ENCODE measurements around the gene COLEC11.

Gene COLEC11

DNA sequence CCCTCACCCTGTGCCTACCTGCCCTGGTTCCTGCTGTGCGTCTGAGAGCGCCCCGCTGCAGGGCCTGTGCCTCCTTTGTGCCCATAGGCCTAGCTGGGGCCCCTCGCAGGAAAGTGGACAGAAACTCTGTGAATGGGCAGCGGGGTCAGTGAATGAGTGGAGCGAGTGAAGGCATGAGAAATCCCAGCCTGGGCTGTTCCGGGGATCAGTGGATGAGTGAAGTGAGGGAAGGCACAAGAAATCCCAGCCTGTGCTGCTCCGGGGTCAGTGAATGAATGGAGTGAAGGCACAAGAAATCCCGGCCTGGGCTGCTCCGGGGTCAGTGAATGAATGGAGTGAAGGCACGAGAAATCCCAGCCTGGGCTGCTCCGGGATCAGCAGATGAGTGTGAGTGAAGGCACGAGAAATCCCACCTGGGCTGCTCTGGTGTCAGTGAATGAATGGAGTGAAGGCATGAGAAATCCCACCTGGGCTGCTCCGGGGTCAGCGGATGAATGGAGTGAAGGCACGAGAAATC lies 2.0 kb downstream of the COLEC11 start:
- no peak for TF ChIP-seq ZFX (IDR thresholded peaks at IDR 0.05; ENCODE audit: borderline replicate concordance)
- TF ChIP-seq, protein P1, sequence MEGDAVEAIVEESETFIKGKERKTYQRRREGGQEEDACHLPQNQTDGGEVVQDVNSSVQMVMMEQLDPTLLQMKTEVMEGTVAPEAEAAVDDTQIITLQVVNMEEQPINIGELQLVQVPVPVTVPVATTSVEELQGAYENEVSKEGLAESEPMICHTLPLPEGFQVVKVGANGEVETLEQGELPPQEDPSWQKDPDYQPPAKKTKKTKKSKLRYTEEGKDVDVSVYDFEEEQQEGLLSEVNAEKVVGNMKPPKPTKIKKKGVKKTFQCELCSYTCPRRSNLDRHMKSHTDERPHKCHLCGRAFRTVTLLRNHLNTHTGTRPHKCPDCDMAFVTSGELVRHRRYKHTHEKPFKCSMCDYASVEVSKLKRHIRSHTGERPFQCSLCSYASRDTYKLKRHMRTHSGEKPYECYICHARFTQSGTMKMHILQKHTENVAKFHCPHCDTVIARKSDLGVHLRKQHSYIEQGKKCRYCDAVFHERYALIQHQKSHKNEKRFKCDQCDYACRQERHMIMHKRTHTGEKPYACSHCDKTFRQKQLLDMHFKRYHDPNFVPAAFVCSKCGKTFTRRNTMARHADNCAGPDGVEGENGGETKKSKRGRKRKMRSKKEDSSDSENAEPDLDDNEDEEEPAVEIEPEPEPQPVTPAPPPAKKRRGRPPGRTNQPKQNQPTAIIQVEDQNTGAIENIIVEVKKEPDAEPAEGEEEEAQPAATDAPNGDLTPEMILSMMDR (IDR thresholded peaks at IDR 0.05): no peak
- H3K27ac ChIP-seq: no peak overlapping the region

DNA sequence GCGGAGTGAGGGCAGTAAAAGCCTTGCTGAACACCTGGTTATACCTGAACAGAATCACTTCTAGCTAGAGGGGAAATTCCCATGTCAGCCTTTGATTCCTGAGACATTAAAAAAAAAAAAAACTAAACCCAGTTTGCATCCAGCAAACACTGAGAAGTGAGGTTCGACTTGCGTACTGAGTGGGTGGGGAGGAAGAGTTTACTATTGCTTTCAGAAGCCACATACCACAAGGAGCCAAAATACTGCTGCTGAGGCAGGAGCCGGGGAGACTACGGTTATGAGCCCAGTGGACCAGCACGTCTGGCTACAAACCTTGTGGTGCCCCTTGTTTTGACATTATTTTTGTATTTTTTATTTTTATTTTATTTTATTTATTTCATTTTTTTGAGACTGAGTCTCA lies 2.7 kb downstream of the COLEC11 start:
- TF ChIP-seq ZFX (IDR thresholded peaks at IDR 0.05; ENCODE audit: borderline replicate concordance): no peak
- TF ChIP-seq, protein P1 (IDR thresholded peaks at IDR 0.05): no peak
- no peak overlapping the region for H3K27ac ChIP-seq

- no peak overlapping the region for H3K27ac ChIP-seq
- no peak for TF ChIP-seq ZFX (IDR thresholded peaks at IDR 0.05; ENCODE audit: borderline replicate concordance)
- TF ChIP-seq, protein P1 (IDR thresholded peaks at IDR 0.05): no peak
These were observed 3.4 kb downstream of the COLEC11 start for GRCh38 chr2:3598197-3598910.

GRCh38 chr2:3598912-3599854 lies 4.3 kb downstream of the COLEC11 start:
- H3K27ac ChIP-seq: no peak overlapping the region
- no peak for TF ChIP-seq ZFX (IDR thresholded peaks at IDR 0.05; ENCODE audit: borderline replicate concordance)
- TF ChIP-seq, protein P1 (IDR thresholded peaks at IDR 0.05): no peak

- TF ChIP-seq, protein P1 (IDR thresholded peaks at IDR 0.05): no peak
- TF ChIP-seq ZFX (IDR thresholded peaks at IDR 0.05; ENCODE audit: borderline replicate concordance): no peak
These were observed 5.4 kb downstream of the COLEC11 start for GRCh38 chr2:3600256-3600855.

DNA sequence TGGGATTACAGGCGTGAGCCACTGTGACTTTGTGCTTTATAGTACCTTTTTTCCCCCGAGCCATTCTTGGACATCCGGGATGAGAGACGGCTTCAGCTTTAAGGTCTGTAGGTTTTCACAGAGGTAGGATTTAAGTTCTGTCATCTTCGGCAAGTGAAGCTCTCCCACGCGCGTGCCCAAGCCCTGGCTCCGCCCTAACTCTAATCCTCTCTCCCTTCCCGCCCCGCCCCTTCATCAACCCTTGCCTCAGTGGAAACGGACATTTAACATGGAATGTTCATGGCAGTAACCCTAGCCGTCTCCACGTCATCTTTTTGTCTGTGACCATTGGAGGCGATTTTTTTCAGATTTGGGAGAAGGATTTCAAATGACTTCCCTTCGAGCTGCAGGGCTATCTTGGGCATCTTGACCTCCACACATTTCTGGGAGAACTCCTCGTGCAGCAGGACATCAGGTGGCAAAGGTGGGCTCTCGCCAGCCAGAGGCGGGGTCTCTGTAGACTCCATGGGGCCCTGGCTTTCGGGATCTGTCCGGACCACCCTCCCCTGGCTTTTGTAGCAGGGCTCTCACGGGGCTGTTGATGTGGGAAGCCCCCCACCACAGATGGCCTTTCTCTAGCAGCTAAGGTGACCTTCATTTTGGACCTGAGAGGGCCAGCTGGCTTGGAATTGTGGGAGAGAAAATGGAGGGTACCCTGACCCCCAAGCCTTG lies 6.8 kb downstream of the COLEC11 start:
- peak overlapping the region; percentile 37 for H3K27ac ChIP-seq
- TF ChIP-seq, protein P1 (IDR thresholded peaks at IDR 0.05): no peak
- TF ChIP-seq ZFX (IDR thresholded peaks at IDR 0.05; ENCODE audit: borderline replicate concordance): no peak

More at GRCh38 chr2:3600256-3600855, 5.4 kb downstream of the COLEC11 start:
- no peak overlapping the region for H3K27ac ChIP-seq
